HEK293 (cell line): ENCODE data around the gene DISC1.

Experiments
- CTCF ChIA-PET: fragments of 350-600 bp; formaldehyde crosslinking; extraction: SDS; loops from one replicate; lab custom pipeline; 2021; ENCODE audit warnings: antibody characterized with exemption; lab: Yijun Ruan, JAX
- POLR2A ChIA-PET: fragments of 300-600 bp; formaldehyde crosslinking; extraction: SDS; loops from one replicate; lab custom pipeline; 2020; ENCODE audit warnings: antibody characterized with exemption, inconsistent platforms; lab: Yijun Ruan, JAX
- H3K27ac ChIP-seq: fragments of 200-500 bp; sonication (Bioruptor generic); 2 replicates; pipeline ENCODE4 v1.5.1; 2014; ENCODE audit warnings: low read depth, low read length, control low read depth, inconsistent platforms; ENCODE audit errors: extremely low read depth
- H3K36me3 ChIP-seq, 2 experiments: fragments of 200-500 bp in 1 of 2; sonication (Bioruptor generic) in 1 of 2; 1 replicate in 1 of 2; 2 replicates in 1 of 2; pipeline ENCODE4 v1.5.1; 2014 to 2017; ENCODE audit warnings: inconsistent platforms in 2 of 2, low read length in 2 of 2; ENCODE audit not compliant: control insufficient read depth in 2 of 2, insufficient read depth in 1 of 2
- H3K4me1 ChIP-seq: fragments of 200-500 bp; sonication (Bioruptor generic); 2 replicates; pipeline ENCODE4 v1.5.1; 2014; ENCODE audit warnings: mild to moderate bottlenecking, low read length, inconsistent platforms; ENCODE audit not compliant: control insufficient read depth, insufficient read depth
- H3K4me3 ChIP-seq: 2 replicates; pipeline ENCODE4 v1.5.1; 2011; ENCODE audit warnings: low read depth, mild to moderate bottlenecking, control low read depth, low read length, moderate library complexity
- H3K9me3 ChIP-seq: fragments of 200-500 bp; sonication (Bioruptor generic); 2 replicates; pipeline ENCODE4 v1.5.1; 2014; ENCODE audit warnings: low read depth, low read length, inconsistent platforms; ENCODE audit not compliant: control insufficient read depth, insufficient read depth
- OVOL3 ChIP-seq: fragments of 450-650 bp; formaldehyde crosslinking; IDR thresholded peaks from 2 replicates; pipeline ENCODE4 v1.5.1; 2016; ENCODE audit warnings: missing biosample characterization, missing genetic modification characterization
- REPIN1 ChIP-seq: fragments of 450-650 bp; formaldehyde crosslinking; IDR thresholded peaks from 2 replicates; pipeline ENCODE4 v1.5.1; 2017; ENCODE audit warnings: missing biosample characterization, missing genetic modification characterization, low read depth
- YY1 ChIP-seq: fragments of 450-650 bp; formaldehyde crosslinking; IDR thresholded peaks from 2 replicates; pipeline ENCODE4 v1.5.1; 2018; ENCODE audit warnings: missing biosample characterization, missing genetic modification characterization
- ZBTB21 ChIP-seq: fragments of 450-650 bp; formaldehyde crosslinking; IDR thresholded peaks from 2 replicates; pipeline ENCODE4 v1.5.1; 2017; ENCODE audit warnings: missing biosample characterization, missing genetic modification characterization
- ZBTB7A ChIP-seq: fragments of 450-650 bp; formaldehyde crosslinking; IDR thresholded peaks from 2 replicates; pipeline ENCODE4 v1.5.1; 2016; ENCODE audit warnings: low read depth, missing biosample characterization, missing genetic modification characterization
- ZFP3 ChIP-seq: fragments of 450-650 bp; formaldehyde crosslinking; IDR thresholded peaks from 2 replicates; pipeline ENCODE4 v1.5.1; 2016; ENCODE audit warnings: low read depth, missing biosample characterization, missing genetic modification characterization
- ZNF133 ChIP-seq: fragments of 450-650 bp; formaldehyde crosslinking; IDR thresholded peaks from 2 replicates; pipeline ENCODE4 v1.5.1; 2016; ENCODE audit warnings: missing biosample characterization, missing genetic modification characterization
- ZNF148 ChIP-seq: fragments of 450-650 bp; formaldehyde crosslinking; IDR thresholded peaks from 2 replicates; pipeline ENCODE4 v1.5.0; 2017; ENCODE audit warnings: missing biosample characterization, missing genetic modification characterization, borderline replicate concordance
- ZNF26 ChIP-seq: fragments of 450-650 bp; formaldehyde crosslinking; IDR thresholded peaks from 2 replicates; pipeline ENCODE4 v1.5.1; 2016; ENCODE audit warnings: missing biosample characterization, missing genetic modification characterization
- ZNF341 ChIP-seq: fragments of 450-650 bp; formaldehyde crosslinking; IDR thresholded peaks from 2 replicates; pipeline ENCODE4; 2016; ENCODE audit warnings: low read depth, missing biosample characterization, missing genetic modification characterization
- ZNF416 ChIP-seq: fragments of 450-650 bp; formaldehyde crosslinking; IDR thresholded peaks from 2 replicates; pipeline ENCODE4 v1.5.1; 2016; ENCODE audit warnings: missing biosample characterization, missing genetic modification characterization
- ZNF48 ChIP-seq: fragments of 450-650 bp; formaldehyde crosslinking; IDR thresholded peaks from 2 replicates; pipeline ENCODE4 v1.5.1; 2016; ENCODE audit warnings: missing biosample characterization, missing genetic modification characterization
- ZNF518A ChIP-seq: fragments of 450-650 bp; formaldehyde crosslinking; conservative IDR thresholded peaks from 2 replicates; pipeline ENCODE4 v1.5.1; 2016; ENCODE audit warnings: low read depth, missing biosample characterization, missing genetic modification characterization
- ZNF521 ChIP-seq: fragments of 450-650 bp; formaldehyde crosslinking; IDR thresholded peaks from 2 replicates; pipeline ENCODE4 v1.5.1; 2017; ENCODE audit warnings: missing biosample characterization, mild to moderate bottlenecking, missing genetic modification characterization
- ZNF677 ChIP-seq: fragments of 450-650 bp; IDR thresholded peaks from 2 replicates; pipeline ENCODE4 v1.5.0; 2018; ENCODE audit warnings: missing biosample characterization, mild to moderate bottlenecking, missing genetic modification characterization, moderate library complexity
- ZNF692 ChIP-seq: fragments of 450-650 bp; formaldehyde crosslinking; IDR thresholded peaks from 2 replicates; pipeline ENCODE4 v1.5.1; 2016; ENCODE audit warnings: missing biosample characterization, missing genetic modification characterization
- ZNF707 ChIP-seq: fragments of 450-650 bp; formaldehyde crosslinking; IDR thresholded peaks from 2 replicates; pipeline ENCODE4 v1.5.1; 2016; ENCODE audit warnings: missing biosample characterization, missing genetic modification characterization
- ZSCAN4 ChIP-seq: fragments of 450-650 bp; formaldehyde crosslinking; IDR thresholded peaks from 2 replicates; pipeline ENCODE4 v1.5.1; 2017; ENCODE audit warnings: missing biosample characterization, missing genetic modification characterization

The DISC1 gene

GRCh38 chr1:232074265-232074664, 447.7 kb downstream of the DISC1 start (continued):
- TF ChIP-seq ZSCAN4 (tag by site-specific recombination) (no peak), ZBTB7A (no peak), ZNF341 (tag by site-specific recombination) (no peak), ZNF521 (tag by site-specific recombination) (no peak), YY1 (no peak)

GRCh38 chr1:232077809-232078208, 451.2 kb downstream of the DISC1 start:
- Histone ChIP-seq H3K4me3 (no peak overlapping the region), H3K27ac (no peak overlapping the region), H3K4me1 (no peaks in the 10 kb centered on the region), H3K36me3 (no peaks in the 10 kb centered on the region), H3K9me3 (no peaks in the 10 kb centered on the region)
- ChIA-PET CTCF (interaction anchor here (0.5 to 0.8 kb wide), 2 partner anchors 11 to 356 kb away, joined by 3 read pairs; no protein-coding TSS in a partner anchor), POLR2A (interaction anchor here (0.8 kb wide), 1 partner anchor 56 kb away, joined by 3 read pairs; no protein-coding TSS in a partner anchor)
- TF ChIP-seq ZNF48 (no peak), ZNF692 (tag by site-specific recombination) (no peak), ZNF416 (no peak), OVOL3 (no peak), ZFP3 (tag by site-specific recombination) (no peak), ZNF707 (tag by site-specific recombination) (no peak), REPIN1 (tag by site-specific recombination) (no peak), ZNF677 (tag by site-specific recombination) (no peak), ZBTB21 (tag by site-specific recombination) (no peak), ZNF26 (no peak), ZNF133 (tag by site-specific recombination) (no peak), ZNF148 (tag by site-specific recombination) (no peak)

- Histone ChIP-seq H3K4me1 (no peaks in the 10 kb centered on the region), H3K36me3 (no peaks in the 10 kb centered on the region), H3K27ac (no peak overlapping the region), H3K9me3 (no peaks in the 10 kb centered on the region), H3K4me3 (no peak overlapping the region)
- POLR2A ChIA-PET: no interaction called here
- CTCF ChIA-PET: interaction anchor here (0.6 kb wide), 1 partner anchor 720 kb away, joined by 3 read pairs; no protein-coding TSS in a partner anchor
- no peak for TF ChIP-seq ZNF518A (tag by site-specific recombination)
Observed at GRCh38 chr1:232084584-232085223, 458.1 kb downstream of the DISC1 start.
